ENCODE data around the gene PCDHB16. TPM values are rescaled to one million over a fixed set of nuclear protein-coding genes. Genes with fewer than 3 reads are reported as not detected.

Gene PCDHB16
- 0.05 to 0.08 TPM (median 0.05 TPM) in 4 of 5 replicates, not detected in the other for total RNA-seq (2022; extraction: Qiagen RNA extraction)

DNA sequence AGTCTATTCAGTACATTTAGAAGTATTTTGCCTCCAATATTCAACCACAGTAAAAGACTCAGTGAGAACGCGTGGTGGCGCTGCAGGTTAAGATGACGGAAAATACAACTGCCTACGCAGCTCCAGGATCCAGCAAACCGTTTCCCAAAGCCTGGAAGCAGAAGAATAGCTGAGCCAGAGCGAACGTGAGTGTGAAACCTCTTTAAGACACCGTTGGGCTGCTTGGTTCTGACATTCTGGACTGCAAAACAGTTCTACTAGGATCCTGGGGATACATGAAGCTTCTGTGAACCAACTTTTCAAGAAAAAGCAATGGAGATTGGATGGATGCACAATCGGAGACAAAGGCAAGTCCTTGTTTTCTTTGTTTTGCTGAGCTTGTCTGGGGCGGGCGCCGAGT lies at the start of gene PCDHB16:
Gene PCDHB16 (plus strand): TSS at position 140 of the 400 bp plus-strand sequence. CDS start 173 bp downstream, at position 313.

DNA sequence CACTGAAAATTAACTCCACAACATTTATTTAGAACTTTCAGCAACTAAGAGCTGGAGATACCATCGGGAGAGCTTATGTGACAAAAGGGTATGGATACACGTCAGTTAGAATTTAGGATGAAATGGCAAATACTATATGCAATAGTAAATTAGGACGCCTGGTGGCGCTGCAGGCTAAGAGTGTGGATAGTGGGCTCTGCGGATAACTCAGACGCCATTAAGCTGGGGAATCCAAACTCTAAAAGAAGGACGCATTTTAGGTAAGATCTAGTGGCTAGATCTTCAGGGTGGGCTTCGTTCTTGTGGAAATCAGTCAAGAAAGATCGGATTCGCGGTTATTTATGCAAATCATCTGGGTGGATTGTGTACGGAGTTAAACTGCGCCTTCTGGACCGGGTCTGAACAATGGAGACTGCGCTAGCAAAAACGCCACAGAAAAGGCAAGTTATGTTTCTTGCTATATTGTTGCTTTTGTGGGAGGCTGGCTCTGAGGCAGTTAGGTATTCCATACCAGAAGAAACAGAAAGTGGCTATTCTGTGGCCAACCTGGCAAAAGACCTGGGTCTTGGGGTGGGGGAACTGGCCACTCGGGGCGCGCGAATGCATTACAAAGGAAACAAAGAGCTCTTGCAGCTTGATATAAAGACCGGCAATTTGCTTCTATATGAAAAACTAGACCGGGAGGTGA lies 47.0 kb upstream of the PCDHB16 start, which contains the start of gene PCDHB5:
Gene PCDHB5 (plus strand): TSS at position 177 of the 688 bp plus-strand sequence. CDS start 229 bp downstream, at position 406.

DNA sequence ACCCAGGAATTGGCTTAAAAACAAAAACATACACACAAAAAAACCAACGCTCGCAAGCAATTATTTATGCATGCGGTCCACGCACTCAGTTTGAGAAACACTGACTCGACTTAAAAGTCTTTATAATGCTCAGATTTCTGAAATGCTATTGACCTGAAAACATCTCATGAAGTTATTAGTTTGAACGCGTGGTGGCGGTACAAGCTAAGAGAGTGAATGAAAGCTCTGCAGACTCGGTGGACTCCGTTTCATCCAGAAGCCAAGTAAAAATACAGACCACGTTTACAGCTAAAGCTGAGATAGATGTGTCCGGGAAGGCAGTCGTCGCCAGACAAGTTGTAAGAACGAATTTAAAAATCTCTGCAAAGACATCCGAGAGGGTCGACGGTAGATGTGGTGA lies 32.4 kb upstream of the PCDHB16 start, which contains the start of gene PCDHB6:
Gene PCDHB6 (plus strand): TSS at position 246 of the 400 bp plus-strand sequence. CDS start 201 bp downstream, outside the sequence.

DNA sequence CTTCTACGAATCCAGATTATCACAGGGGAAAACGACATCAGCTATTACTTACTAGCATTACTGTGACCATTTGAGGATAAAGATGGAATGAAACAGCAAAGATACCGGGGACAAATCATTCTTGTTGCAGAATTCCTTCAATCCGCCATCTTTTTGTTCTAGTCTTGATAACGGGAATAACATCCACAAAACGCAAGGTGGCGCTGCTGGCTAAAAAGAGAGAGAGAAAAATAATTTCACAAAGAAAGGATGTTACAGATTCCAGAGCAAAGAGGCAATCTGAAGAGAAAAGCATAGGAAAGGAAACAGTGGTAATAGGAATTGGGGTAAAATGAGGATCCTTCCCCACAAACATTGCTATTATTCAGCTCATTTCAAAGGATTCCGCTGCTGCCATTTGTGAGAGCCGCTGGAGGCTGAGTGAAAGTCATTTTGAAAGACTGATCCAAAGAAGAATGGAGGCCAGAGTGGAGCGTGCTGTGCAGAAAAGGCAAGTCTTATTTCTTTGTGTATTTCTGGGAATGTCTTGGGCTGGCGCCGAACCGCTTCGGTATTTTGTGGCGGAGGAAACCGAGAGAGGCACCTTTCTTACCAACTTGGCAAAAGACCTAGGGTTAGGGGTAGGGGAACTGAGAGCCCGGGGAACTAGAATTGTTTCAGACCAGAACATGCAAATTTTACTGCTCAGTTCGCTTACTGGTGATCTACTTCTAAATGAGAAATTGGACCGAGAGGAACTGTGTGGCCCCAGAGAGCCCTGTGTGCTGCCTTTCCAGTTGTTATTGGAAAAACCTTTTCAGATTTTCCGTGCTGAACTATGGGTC lies 9.6 kb upstream of the PCDHB16 start, which contains the start of gene PCDHB7:
Gene PCDHB7 (plus strand): TSS at position 264 of the 824 bp plus-strand sequence. CDS start 192 bp downstream, at position 456.

DNA sequence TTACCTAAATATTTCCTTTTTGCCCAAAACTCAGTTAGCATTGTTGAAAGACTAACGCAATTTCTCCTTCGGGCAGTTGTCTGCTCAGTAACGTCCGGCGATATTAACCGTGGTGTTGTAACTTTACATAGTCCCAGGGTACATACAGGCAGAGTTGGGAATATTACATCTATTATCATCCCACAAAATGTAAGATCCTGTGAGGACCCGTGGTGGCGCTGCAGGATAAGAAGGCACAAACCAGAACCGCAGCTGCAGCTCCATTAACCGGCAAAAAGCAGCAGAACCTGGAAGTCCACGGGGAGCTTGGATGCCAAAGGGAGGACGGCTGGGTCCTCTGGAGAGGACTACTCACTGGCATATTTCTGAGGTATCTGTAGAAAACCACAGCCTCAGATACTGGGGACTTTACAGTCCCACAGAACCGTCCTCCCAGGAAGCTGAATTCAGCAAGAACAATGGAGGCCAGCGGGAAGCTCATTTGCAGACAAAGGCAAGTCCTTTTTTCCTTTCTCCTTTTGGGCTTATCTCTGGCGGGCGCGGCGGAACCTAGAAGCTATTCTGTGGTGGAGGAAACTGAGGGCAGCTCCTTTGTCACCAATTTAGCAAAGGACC lies 4.5 kb upstream of the PCDHB16 start, which contains the start of gene PCDHB8:
Gene PCDHB8 (plus strand): TSS at position 214 of the 615 bp plus-strand sequence. CDS start 245 bp downstream, at position 459.

DNA sequence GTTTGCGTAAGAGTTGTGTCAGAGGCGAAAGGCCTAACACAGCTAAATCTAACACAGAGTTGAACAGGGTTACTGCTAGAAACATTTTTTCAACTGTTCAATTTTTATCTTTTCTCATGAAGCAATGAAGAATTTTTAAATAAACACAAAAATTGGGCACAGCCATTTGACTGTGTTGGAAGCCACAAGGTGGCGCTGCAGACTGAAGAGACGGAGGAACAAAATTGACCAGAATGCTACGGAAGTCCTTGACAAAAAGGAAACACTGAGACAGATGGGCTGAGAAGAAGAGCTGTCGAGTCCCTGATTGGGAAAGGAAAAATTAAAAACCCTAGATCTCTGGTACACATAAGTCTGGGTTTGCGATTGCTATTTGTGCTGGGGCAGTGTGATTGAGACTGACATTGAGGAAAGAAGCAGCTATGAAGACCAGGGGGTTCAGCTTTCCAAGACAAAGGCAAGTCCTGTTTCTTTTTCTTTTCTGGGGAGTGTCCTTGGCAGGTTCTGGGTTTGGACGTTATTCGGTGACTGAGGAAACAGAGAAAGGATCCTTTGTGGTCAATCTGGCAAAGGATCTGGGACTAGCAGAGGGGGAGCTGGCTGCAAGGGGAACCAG lies 4.8 kb downstream of the PCDHB16 start, which contains the start of gene PCDHB9:
Gene PCDHB9 (plus strand): TSS at position 265 of the 616 bp plus-strand sequence. CDS start 158 bp downstream, at position 423.

DNA sequence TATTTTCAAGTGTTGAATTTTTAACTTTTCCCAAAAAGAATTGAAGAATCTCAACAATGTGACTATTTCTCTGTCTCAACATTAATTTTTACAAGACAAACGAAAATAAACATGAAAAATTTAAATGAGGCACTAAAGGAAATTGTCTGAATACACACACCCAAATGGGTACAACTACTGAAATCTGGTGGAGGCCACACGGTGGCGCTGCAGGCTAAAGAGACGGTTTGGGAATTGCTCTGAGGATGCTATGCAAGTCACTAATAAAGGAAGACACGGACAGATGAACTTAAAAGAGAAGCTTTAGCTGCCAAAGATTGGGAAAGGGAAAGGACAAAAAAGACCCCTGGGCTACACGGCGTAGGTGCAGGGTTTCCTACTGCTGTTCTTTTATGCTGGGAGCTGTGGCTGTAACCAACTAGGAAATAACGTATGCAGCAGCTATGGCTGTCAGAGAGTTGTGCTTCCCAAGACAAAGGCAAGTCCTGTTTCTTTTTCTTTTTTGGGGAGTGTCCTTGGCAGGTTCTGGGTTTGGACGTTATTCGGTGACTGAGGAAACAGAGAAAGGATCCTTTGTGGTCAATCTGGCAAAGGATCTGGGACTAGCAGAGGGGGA lies 10.0 kb downstream of the PCDHB16 start, which contains the start of gene PCDHB10:
Gene PCDHB10 (plus strand): TSS at position 244 of the 616 bp plus-strand sequence. CDS start 200 bp downstream, at position 444.

DNA sequence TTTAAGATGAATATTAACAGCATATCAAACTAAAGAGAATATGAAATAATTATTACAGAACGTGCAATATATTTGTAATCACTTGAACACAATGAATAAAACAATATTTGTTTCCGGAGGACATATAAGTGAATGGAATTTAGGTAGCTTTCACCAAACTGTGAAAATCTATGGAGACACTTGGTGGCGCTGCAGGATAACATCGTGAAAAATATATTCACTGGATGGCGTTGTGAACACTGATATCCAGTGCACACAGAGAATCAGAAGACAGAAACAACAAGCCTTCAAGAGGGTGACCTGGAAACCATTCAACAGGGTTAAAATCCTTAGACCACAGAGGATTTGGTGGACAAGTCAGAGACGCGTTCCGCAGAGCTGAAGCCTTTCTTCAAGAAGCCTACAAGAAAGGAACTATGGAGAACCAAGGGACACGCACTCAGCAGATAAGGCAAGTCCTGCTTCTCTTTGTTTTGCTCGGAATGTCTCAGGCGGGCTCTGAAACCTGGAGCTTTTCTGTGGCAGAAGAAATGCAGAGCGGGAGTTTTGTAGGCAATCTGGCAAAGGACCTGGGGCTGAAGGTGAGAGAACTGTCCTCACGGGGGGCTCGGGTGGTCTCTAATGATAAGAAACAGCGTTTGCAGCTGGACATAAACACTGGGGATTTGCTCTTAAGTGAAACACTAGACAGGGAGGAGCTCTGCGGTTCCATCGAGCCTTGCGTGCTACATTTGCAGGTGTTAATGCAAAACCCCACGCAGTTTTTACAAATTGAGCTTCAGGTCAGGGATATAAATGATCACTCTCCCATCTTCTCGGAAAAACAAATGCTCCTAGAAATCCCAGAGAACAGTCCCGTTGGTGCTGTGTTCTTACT lies 17.4 kb downstream of the PCDHB16 start, which contains the start of gene PCDHB11:
Gene PCDHB11 (plus strand): TSS at position 269 of the 877 bp plus-strand sequence. CDS start 148 bp downstream, at position 417.

DNA sequence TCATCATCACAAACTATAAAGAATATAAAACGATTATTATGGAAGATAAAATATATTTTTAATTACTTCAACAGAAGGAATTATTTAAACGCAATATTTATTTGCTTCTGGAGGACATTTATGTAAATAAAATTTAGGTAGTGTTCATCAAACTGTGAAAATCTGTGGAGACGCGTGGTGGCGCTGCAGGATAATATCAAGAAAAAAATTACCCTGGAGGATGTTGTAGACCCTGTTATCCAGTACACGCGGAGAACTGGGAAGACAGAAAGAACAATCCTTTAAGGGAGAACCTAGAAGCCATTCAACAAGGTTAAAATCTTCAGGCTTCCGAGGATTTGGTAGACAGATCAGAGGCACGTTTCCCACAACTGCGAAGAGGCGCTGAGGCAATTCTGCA lies 26.3 kb downstream of the PCDHB16 start, which contains the start of gene PCDHB12:
Gene PCDHB12 (plus strand): TSS at position 242 of the 400 bp plus-strand sequence. CDS start 189 bp downstream, outside the sequence.

DNA sequence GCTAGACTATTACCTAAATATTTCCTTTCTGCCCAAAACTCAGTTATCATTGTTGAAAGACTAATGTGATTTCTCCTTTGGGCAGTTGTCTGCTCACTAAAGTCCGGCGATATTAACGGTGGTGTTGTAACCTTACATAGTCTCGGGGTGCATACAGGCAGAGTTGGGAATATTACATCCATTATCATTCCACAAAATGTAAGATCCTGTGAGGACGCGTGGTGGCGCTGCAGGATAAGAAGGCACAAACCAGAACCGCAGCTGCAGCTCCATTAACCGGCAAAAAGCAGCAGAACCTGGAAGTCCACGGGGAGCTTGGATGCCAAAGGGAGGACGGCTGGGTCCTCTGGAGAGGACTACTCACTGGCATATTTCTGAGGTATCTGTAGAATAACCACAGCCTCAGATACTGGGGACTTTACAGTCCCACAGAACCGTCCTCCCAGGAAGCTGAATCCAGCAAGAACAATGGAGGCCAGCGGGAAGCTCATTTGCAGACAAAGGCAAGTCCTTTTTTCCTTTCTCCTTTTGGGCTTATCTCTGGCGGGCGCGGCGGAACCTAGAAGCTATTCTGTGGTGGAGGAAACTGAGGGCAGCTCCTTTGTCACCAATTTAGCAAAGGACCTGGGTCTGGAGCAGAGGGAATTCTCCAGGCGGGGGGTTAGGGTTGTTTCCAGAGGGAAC lies 31.6 kb downstream of the PCDHB16 start, which contains the start of gene PCDHB13:
Gene PCDHB13 (plus strand): TSS at position 264 of the 684 bp plus-strand sequence. CDS start 205 bp downstream, at position 469.

DNA sequence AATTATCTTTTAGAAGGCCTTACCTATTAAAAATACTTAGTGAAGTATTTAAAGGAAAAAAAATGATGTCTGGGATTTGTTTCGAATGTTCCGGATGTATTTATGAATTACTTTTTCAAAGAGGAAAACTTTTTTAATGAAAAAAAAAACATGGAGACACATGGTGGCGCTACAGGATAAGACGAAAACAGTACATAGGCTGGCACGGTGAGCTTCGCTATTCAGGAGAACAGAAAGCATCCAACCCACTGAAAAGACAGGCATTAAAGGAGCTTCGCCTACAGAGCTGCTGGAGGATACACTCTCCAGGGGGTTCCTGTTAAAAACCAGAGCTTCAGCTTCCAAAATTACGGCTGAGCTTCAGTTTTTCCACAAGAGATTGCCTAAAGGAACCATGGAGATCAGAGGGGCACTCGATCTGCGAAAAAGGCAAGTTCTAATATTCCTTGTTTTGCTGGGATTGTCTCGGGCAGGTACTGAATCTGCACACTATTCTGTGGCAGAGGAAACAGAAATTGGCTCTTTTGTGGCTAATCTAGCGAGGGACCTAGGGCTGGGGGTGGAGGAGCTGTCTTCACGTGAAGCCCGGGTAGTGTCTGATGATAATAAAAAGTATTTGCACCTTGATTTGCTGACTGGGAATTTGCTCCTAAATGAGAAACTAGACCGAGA lies 41.1 kb downstream of the PCDHB16 start, which contains the start of gene PCDHB14:
Gene PCDHB14 (plus strand): TSS at position 232 of the 672 bp plus-strand sequence. CDS start 163 bp downstream, at position 395.

Other genes with a start within 250 kb of the PCDHB16 start
- 3.3 to 4.9 TPM (median 3.7 TPM) in 5 replicates for gene PCDHAC2, start 215.9 kb upstream of the PCDHB16 start, total RNA-seq (2022; extraction: Qiagen RNA extraction)
- not detected in 5 replicates for gene PCDHB1, start 131.0 kb upstream of the PCDHB16 start, total RNA-seq (2022; extraction: Qiagen RNA extraction)
- gene PCDHB2, start 87.8 kb upstream of the PCDHB16 start, total RNA-seq (2022; extraction: Qiagen RNA extraction), result 3.1 to 3.9 TPM (median 3.4 TPM) in 5 replicates
- gene PCDHB3, start 81.9 kb upstream of the PCDHB16 start, total RNA-seq (2022; extraction: Qiagen RNA extraction), result 0.03 to 0.07 TPM in 2 of 5 replicates, not detected in the others
- 0.06 to 0.10 TPM (median 0.07 TPM) in 3 of 5 replicates, not detected in the others for gene PCDHB4, start 60.6 kb upstream of the PCDHB16 start, total RNA-seq (2022; extraction: Qiagen RNA extraction)
- 1.1 to 1.8 TPM (median 1.6 TPM) in 5 replicates for gene PCDHB5, start 47.2 kb upstream of the PCDHB16 start, total RNA-seq (2022; extraction: Qiagen RNA extraction)
- 0.84 to 1.1 TPM (median 1.0 TPM) in 5 replicates for gene PCDHB6, start 32.3 kb upstream of the PCDHB16 start, total RNA-seq (2022; extraction: Qiagen RNA extraction)
- gene PCDHB7, start 9.7 kb upstream of the PCDHB16 start, total RNA-seq (2022; extraction: Qiagen RNA extraction), result not detected in 5 replicates
- 0.13 to 0.36 TPM (median 0.30 TPM) in 5 replicates for gene PCDHB8, start 4.6 kb upstream of the PCDHB16 start, total RNA-seq (2022; extraction: Qiagen RNA extraction)
- gene PCDHB9, start 4.8 kb downstream of the PCDHB16 start, total RNA-seq (2022; extraction: Qiagen RNA extraction), result 0.03 TPM in 1 of 5 replicates, not detected in the others
- 0.03 to 0.06 TPM (median 0.05 TPM) in 3 of 5 replicates, not detected in the others for gene PCDHB10, start 10.0 kb downstream of the PCDHB16 start, total RNA-seq (2022; extraction: Qiagen RNA extraction)
- 0.03 to 0.08 TPM (median 0.06 TPM) in 5 replicates for gene PCDHB11, start 17.2 kb downstream of the PCDHB16 start, total RNA-seq (2022; extraction: Qiagen RNA extraction)
- gene PCDHB12, start 26.3 kb downstream of the PCDHB16 start, total RNA-seq (2022; extraction: Qiagen RNA extraction), result 0.06 TPM in 1 of 5 replicates, not detected in the others
- 0.06 to 0.09 TPM (median 0.09 TPM) in 4 of 5 replicates, not detected in the other for gene PCDHB13, start 31.5 kb downstream of the PCDHB16 start, total RNA-seq (2022; extraction: Qiagen RNA extraction)
- 0.06 to 0.10 TPM (median 0.08 TPM) in 5 replicates for gene PCDHB14, start 41.0 kb downstream of the PCDHB16 start, total RNA-seq (2022; extraction: Qiagen RNA extraction)
- 0.03 to 0.14 TPM (median 0.06 TPM) in 5 replicates for gene PCDHB15, start 63.0 kb downstream of the PCDHB16 start, total RNA-seq (2022; extraction: Qiagen RNA extraction)
- gene SLC25A2, start 121.7 kb downstream of the PCDHB16 start, total RNA-seq (2022; extraction: Qiagen RNA extraction), result not detected in 5 replicates
- 60.4 to 85.3 TPM (median 69.6 TPM) in 5 replicates for gene TAF7, start 138.4 kb downstream of the PCDHB16 start, total RNA-seq (2022; extraction: Qiagen RNA extraction)
- gene PCDHGA1, start 148.1 kb downstream of the PCDHB16 start, total RNA-seq (2022; extraction: Qiagen RNA extraction), result 0.22 to 0.38 TPM (median 0.31 TPM) in 5 replicates
- 0.54 to 0.91 TPM (median 0.62 TPM) in 5 replicates for gene PCDHGA2, start 156.4 kb downstream of the PCDHB16 start, total RNA-seq (2022; extraction: Qiagen RNA extraction)
- not detected in 5 replicates for gene PCDHGA3, start 161.4 kb downstream of the PCDHB16 start, total RNA-seq (2022; extraction: Qiagen RNA extraction)
- gene PCDHGB1, start 167.7 kb downstream of the PCDHB16 start, total RNA-seq (2022; extraction: Qiagen RNA extraction), result 1.3 to 2.2 TPM (median 1.6 TPM) in 5 replicates
- gene PCDHGA4, start 172.6 kb downstream of the PCDHB16 start, total RNA-seq (2022; extraction: Qiagen RNA extraction), result 0.06 to 0.16 TPM (median 0.12 TPM) in 4 of 5 replicates, not detected in the other
- 0.05 to 0.13 TPM (median 0.11 TPM) in 4 of 5 replicates, not detected in the other for gene PCDHGB2, start 177.6 kb downstream of the PCDHB16 start, total RNA-seq (2022; extraction: Qiagen RNA extraction)
- gene PCDHGA5, start 181.8 kb downstream of the PCDHB16 start, total RNA-seq (2022; extraction: Qiagen RNA extraction), result 0.10 to 0.23 TPM (median 0.13 TPM) in 5 replicates
- gene PCDHGB3, start 187.9 kb downstream of the PCDHB16 start, total RNA-seq (2022; extraction: Qiagen RNA extraction), result 0.20 to 0.25 TPM (median 0.21 TPM) in 5 replicates
- 0.14 to 0.26 TPM (median 0.20 TPM) in 5 replicates for gene PCDHGA6, start 191.5 kb downstream of the PCDHB16 start, total RNA-seq (2022; extraction: Qiagen RNA extraction)
- 0.57 to 1.2 TPM (median 0.76 TPM) in 5 replicates for gene PCDHGA7, start 200.4 kb downstream of the PCDHB16 start, total RNA-seq (2022; extraction: Qiagen RNA extraction)
- gene PCDHGB4, start 205.3 kb downstream of the PCDHB16 start, total RNA-seq (2022; extraction: Qiagen RNA extraction), result 0.56 to 1.1 TPM (median 0.85 TPM) in 5 replicates
- 0.02 to 0.05 TPM (median 0.05 TPM) in 3 of 5 replicates, not detected in the others for gene PCDHGA8, start 210.2 kb downstream of the PCDHB16 start, total RNA-seq (2022; extraction: Qiagen RNA extraction)
- 2.0 to 2.6 TPM (median 2.3 TPM) in 5 replicates for gene PCDHGB5, start 215.6 kb downstream of the PCDHB16 start, total RNA-seq (2022; extraction: Qiagen RNA extraction)
- gene PCDHGA9, start 220.4 kb downstream of the PCDHB16 start, total RNA-seq (2022; extraction: Qiagen RNA extraction), result 0.05 to 0.07 TPM (median 0.07 TPM) in 4 of 5 replicates, not detected in the other
- gene PCDHGB6, start 225.6 kb downstream of the PCDHB16 start, total RNA-seq (2022; extraction: Qiagen RNA extraction), result 0.05 to 0.18 TPM (median 0.10 TPM) in 5 replicates
- gene PCDHGA10, start 230.6 kb downstream of the PCDHB16 start, total RNA-seq (2022; extraction: Qiagen RNA extraction), result 0.02 to 0.03 TPM (median 0.02 TPM) in 3 of 5 replicates, not detected in the others
- 0.02 to 0.08 TPM (median 0.07 TPM) in 5 replicates for gene PCDHGB7, start 235.3 kb downstream of the PCDHB16 start, total RNA-seq (2022; extraction: Qiagen RNA extraction)
- gene PCDHGA11, start 238.7 kb downstream of the PCDHB16 start, total RNA-seq (2022; extraction: Qiagen RNA extraction), result 0.02 to 0.06 TPM (median 0.02 TPM) in 3 of 5 replicates, not detected in the others
- gene PCDHGA12, start 248.1 kb downstream of the PCDHB16 start, total RNA-seq (2022; extraction: Qiagen RNA extraction), result 0.03 TPM in 2 of 5 replicates, not detected in the others